Panc1 (cell line): ENCODE measurements around the gene NACC1. TPM values are rescaled to one million over a fixed set of nuclear protein-coding genes. Genes with fewer than 3 reads are reported as not detected.
A peak's percentile ranks its signal among the peaks of the same experiment; 100 is the strongest.

Source experiments
- ATAC-seq: fragments of 200-7000 bp; cut with Tn5 transposase; 2 replicates; pipeline ENCODE4 v1.9.1; 2020; ENCODE audit warnings: mild to moderate bottlenecking, moderate library complexity
- BruUV-seq: library from RNA; stranded (reverse); fragments of 400-500 nt; replicated peaks from 2 replicates; lab custom pipeline; 2021; lab: Mats Ljungman, UMichigan
- CTCF ChIA-PET: fragments of 300-600 bp; sonication (Branson Sonifier 250); formaldehyde crosslinking; loops from one replicate; lab custom pipeline; 2022; ENCODE audit warnings: antibody characterized with exemption; lab: Charles Lee
- POLR2A ChIA-PET: fragments of 300-600 bp; sonication (Branson Sonifier 250); formaldehyde crosslinking; loops from one replicate; lab custom pipeline; 2022; ENCODE audit warnings: antibody characterized with exemption; lab: Charles Lee
- DNase-seq: peaks from one replicate; pipeline ENCODE4 v3.0.0-alpha.2; 2010; ENCODE audit warnings: low read depth, low spot score
- H3K27ac ChIP-seq: 2 replicates; pipeline ENCODE4 v1.5.1; 2011; ENCODE audit warnings: mild to moderate bottlenecking, low read length, inconsistent platforms
- H3K27me3 ChIP-seq: fragments of 200-500 bp; sonication (Bioruptor generic); 2 replicates; pipeline ENCODE4 v1.6.0; 2014; ENCODE audit warnings: low read length, inconsistent platforms; ENCODE audit not compliant: control insufficient read depth, insufficient read depth
- H3K36me3 ChIP-seq: fragments of 200-500 bp; sonication (Bioruptor generic); 2 replicates; pipeline ENCODE4 v1.5.1; 2014; ENCODE audit warnings: inconsistent platforms, mild to moderate bottlenecking, low read length, moderate library complexity; ENCODE audit not compliant: control insufficient read depth, insufficient read depth
- H3K4me1 ChIP-seq: 2 replicates; pipeline ENCODE4 v1.5.1; 2011; ENCODE audit warnings: inconsistent platforms, mild to moderate bottlenecking, low read length, moderate library complexity; ENCODE audit not compliant: control insufficient read depth, insufficient read depth
- H3K4me3 ChIP-seq, 2 experiments: 2 replicates each; pipeline ENCODE4 v1.5.1; 2011 to 2012; ENCODE audit warnings: low read depth in 2 of 2, low read length in 2 of 2, mild to moderate bottlenecking in 2 of 2, inconsistent platforms in 1 of 2, moderate library complexity in 1 of 2
- H3K9me3 ChIP-seq: fragments of 200-500 bp; sonication (Bioruptor generic); 2 replicates; pipeline ENCODE4 v1.5.1; 2014; ENCODE audit warnings: low read depth, mild to moderate bottlenecking, inconsistent platforms, low read length, moderate library complexity; ENCODE audit not compliant: control insufficient read depth, insufficient read depth
- POLR2AphosphoS5 ChIP-seq: IDR thresholded peaks from 2 replicates; pipeline ENCODE4 v1.6.1; 2012; ENCODE audit warnings: mild to moderate bottlenecking, low read depth, low read length, moderate library complexity
- SIN3A ChIP-seq: IDR thresholded peaks from 2 replicates; pipeline ENCODE4 v1.6.1; 2012; ENCODE audit warnings: low read depth, mild to moderate bottlenecking, low read length, moderate library complexity, borderline replicate concordance; ENCODE audit not compliant: insufficient read depth
- TCF7L2 ChIP-seq: IDR thresholded peaks from 2 replicates; pipeline ENCODE4 v1.6.1; 2011; ENCODE audit warnings: mild to moderate bottlenecking, low read depth, low read length, inconsistent platforms
- in situ Hi-C: cut with HindIII; loops from 2 replicates; pipeline ENCODE4 v1.10.0; 2016; ENCODE audit warnings: low sequenced_read_pairs, low pct_unique_long_range_greater_than_20kb
- intact Hi-C: fragments of 100-400 bp; cut with micrococcal nuclease; formaldehyde crosslinking; loops from one replicate; pipeline ENCODE4 v1.10.0; 2022; ENCODE audit not compliant: unreplicated experiment
- total RNA-seq: library from RNA; stranded (reverse); gene quantifications from one replicate; pipeline ENCODE4 v1.2.1, GENCODE V29; 2021; ENCODE audit not compliant: unreplicated experiment
- TF ChIP-seq, protein P1 (sequence below), 2 experiments: IDR thresholded peaks; 2 replicates each; pipeline ENCODE4 v1.6.1; 2011 to 2012; ENCODE audit warnings: low read depth in 2 of 2, control low read depth in 1 of 2, low read length in 1 of 2, mild to moderate bottlenecking in 1 of 2, moderate library complexity in 1 of 2; ENCODE audit not compliant: insufficient read depth in 1 of 2
- TF ChIP-seq, protein P2 (sequence below): fragments of 450-650 bp; IDR thresholded peaks from 2 replicates; pipeline ENCODE4 v1.5.1; 2017; ENCODE audit warnings: mild to moderate bottlenecking

NACC1 gene
- total RNA-seq, 1 experiment from 2014 or later = 129 TPM

DNA sequence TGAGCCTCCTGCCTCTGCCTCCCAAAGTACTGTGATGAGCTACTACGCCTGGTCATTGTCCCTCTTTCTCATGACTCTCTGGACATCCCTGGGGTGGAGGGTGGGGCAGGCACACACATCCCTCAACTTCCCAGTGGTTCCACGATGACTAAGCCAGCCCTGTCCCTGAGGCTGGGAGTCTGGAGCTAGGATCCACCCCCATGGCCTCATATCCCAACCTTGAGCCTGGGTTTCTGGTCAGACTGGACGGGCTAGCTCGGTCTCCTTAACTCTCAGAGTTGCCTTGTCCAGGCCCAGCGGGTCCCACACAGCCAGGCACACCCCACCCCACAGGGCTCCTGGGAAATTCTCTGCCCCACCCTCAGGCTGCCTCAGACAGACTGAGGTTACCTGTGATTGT lies 51.7 kb downstream of the NACC1 start:
- Histone ChIP-seq H3K27me3 (no peaks in the 10 kb centered on the region), H3K27ac (peak overlapping the region; percentile 99), H3K9me3 (no peaks in the 10 kb centered on the region), H3K4me3 (no peak overlapping the region), H3K36me3 (no peaks in the 10 kb centered on the region), H3K4me1 (peaks cover 46% of the 10 kb centered on the region)
- ATAC-seq = peak; percentile 31
- CTCF ChIA-PET = no interaction called here
- no TSS peak for BruUV-seq
- intact Hi-C loops (no loop called here), in situ Hi-C loops (no loop called here)
- TF ChIP-seq, protein P1, sequence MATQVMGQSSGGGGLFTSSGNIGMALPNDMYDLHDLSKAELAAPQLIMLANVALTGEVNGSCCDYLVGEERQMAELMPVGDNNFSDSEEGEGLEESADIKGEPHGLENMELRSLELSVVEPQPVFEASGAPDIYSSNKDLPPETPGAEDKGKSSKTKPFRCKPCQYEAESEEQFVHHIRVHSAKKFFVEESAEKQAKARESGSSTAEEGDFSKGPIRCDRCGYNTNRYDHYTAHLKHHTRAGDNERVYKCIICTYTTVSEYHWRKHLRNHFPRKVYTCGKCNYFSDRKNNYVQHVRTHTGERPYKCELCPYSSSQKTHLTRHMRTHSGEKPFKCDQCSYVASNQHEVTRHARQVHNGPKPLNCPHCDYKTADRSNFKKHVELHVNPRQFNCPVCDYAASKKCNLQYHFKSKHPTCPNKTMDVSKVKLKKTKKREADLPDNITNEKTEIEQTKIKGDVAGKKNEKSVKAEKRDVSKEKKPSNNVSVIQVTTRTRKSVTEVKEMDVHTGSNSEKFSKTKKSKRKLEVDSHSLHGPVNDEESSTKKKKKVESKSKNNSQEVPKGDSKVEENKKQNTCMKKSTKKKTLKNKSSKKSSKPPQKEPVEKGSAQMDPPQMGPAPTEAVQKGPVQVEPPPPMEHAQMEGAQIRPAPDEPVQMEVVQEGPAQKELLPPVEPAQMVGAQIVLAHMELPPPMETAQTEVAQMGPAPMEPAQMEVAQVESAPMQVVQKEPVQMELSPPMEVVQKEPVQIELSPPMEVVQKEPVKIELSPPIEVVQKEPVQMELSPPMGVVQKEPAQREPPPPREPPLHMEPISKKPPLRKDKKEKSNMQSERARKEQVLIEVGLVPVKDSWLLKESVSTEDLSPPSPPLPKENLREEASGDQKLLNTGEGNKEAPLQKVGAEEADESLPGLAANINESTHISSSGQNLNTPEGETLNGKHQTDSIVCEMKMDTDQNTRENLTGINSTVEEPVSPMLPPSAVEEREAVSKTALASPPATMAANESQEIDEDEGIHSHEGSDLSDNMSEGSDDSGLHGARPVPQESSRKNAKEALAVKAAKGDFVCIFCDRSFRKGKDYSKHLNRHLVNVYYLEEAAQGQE (IDR thresholded peaks at IDR 0.05; ENCODE audit: insufficient read depth in 1 of 2, low read depth in 2 of 2, low read length in 1 of 2) = no peak
- no peak for TF ChIP-seq SIN3A
- POLR2A ChIA-PET = interaction anchor here (0.5 to 0.6 kb wide), 2 partner anchors 14 to 17 kb away, joined by 3 to 4 read pairs; no protein-coding TSS in a partner anchor
- no peak for DNase-seq

DNA sequence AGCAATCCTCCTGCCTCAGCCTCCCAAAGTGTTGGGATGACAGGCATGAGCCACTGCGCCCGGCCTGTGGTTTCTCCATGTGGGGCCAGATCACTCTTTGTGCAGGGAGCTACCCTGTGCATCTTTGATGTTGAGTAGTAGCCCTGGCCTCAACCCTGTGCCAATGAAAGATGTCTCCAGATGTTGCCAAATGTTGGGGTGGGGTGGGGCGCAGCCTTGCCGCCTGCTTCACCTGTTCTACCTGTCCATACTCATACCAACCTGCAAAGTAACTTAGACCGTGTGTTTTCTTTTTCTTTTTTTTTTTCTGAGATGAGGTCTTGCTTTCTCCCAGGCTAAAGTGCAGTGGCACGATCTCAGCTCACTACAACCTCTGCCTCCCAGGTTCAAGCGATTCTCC lies 53.1 kb downstream of the NACC1 start:
- ChIA-PET CTCF (no interaction called here), POLR2A (no interaction called here)
- intact Hi-C loops = no loop called here
- ATAC-seq = no peak
- H3K4me1 ChIP-seq = peaks cover 34% of the 10 kb centered on the region
- H3K4me3 ChIP-seq = no peak overlapping the region
- H3K27me3 ChIP-seq = no peaks in the 10 kb centered on the region
- no peaks in the 10 kb centered on the region for H3K9me3 ChIP-seq
- no TSS peak for BruUV-seq
- no peaks in the 10 kb centered on the region for H3K36me3 ChIP-seq
- DNase-seq = no peak
- TF ChIP-seq, protein P2, sequence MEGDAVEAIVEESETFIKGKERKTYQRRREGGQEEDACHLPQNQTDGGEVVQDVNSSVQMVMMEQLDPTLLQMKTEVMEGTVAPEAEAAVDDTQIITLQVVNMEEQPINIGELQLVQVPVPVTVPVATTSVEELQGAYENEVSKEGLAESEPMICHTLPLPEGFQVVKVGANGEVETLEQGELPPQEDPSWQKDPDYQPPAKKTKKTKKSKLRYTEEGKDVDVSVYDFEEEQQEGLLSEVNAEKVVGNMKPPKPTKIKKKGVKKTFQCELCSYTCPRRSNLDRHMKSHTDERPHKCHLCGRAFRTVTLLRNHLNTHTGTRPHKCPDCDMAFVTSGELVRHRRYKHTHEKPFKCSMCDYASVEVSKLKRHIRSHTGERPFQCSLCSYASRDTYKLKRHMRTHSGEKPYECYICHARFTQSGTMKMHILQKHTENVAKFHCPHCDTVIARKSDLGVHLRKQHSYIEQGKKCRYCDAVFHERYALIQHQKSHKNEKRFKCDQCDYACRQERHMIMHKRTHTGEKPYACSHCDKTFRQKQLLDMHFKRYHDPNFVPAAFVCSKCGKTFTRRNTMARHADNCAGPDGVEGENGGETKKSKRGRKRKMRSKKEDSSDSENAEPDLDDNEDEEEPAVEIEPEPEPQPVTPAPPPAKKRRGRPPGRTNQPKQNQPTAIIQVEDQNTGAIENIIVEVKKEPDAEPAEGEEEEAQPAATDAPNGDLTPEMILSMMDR = no peak
- TF ChIP-seq SIN3A = no peak
- TF ChIP-seq POLR2AphosphoS5 = no peak
- no peak for TF ChIP-seq TCF7L2
- TF ChIP-seq, protein P1 (IDR thresholded peaks at IDR 0.05; ENCODE audit: insufficient read depth in 1 of 2, low read depth in 2 of 2, low read length in 1 of 2) = no peak
- in situ Hi-C loops = no loop called here
- peak overlapping the region; percentile 31; the same call in 1 of the 2 replicates for H3K27ac ChIP-seq
